Vagina (tissue), 2 donors: ENCODE data around the gene SH2D3C.

Source experiments
- POLR2A ChIP-seq, 2 donors: fragments of 450-650 bp; IDR thresholded peaks; one replicate each; pipeline ENCODE4 v1.6.1; 2017; ENCODE audit warnings: antibody characterized with exemption in 2 of 2, mild to moderate bottlenecking in 2 of 2, moderate library complexity in 2 of 2
- POLR2AphosphoS5 ChIP-seq, 2 donors: sonication (generic); formaldehyde crosslinking; IDR thresholded peaks; one replicate each; pipeline ENCODE4 v1.9.0; 2017; ENCODE audit warnings: antibody characterized with exemption in 2 of 2, mild to moderate bottlenecking in 2 of 2, low read depth in 1 of 2; ENCODE audit not compliant: insufficient read depth in 1 of 2

- TF ChIP-seq POLR2A (IDR thresholded peaks at IDR 0.05) (no peak), POLR2AphosphoS5 (IDR thresholded peaks at IDR 0.05; ENCODE audit: insufficient read depth in 1 of 2, low read depth in 1 of 2) (no peak)
Observed at GRCh38 chr9:127693143-127693542, 85.3 kb downstream of the SH2D3C start.
